ENCODE data around the gene GNPNAT1. TPM values are rescaled to one million over a fixed set of nuclear protein-coding genes. Genes with fewer than 3 reads are reported as not detected.

GNPNAT1 gene
- total and polyA plus RNA-seq, 2 of the 8 experiments (the other 6 are each of a cell fraction or from before 2014, with no cell fraction given), result 25.5 to 54.1 TPM

- 0 out of 2 replicates have a peak, but pooled peaks cover 2% of the 10 kb centered on the region for H3K23me2 ChIP-seq (ENCODE audit: low read depth, low read length)
- H2BK5ac ChIP-seq (ENCODE audit: low read depth, low read length), result no peak overlapping the region
- H4K8ac ChIP-seq (ENCODE audit: extremely low read depth, insufficient read depth, low read length), result no peak overlapping the region
- no peak overlapping the region for H3K18ac ChIP-seq (ENCODE audit: extremely low read depth, low read length)
- H3K36me3 ChIP-seq (ENCODE audit: control insufficient read depth in 2 of 4, insufficient read depth in 4 of 4, low read length in 3 of 4), result no peaks in the 10 kb centered on the region
- no peak overlapping the region for H4K5ac ChIP-seq (ENCODE audit: insufficient read length, low read depth, low read length)
- peak; percentile 7 to 16; a peak in 1 of 4 replicates for TF ChIP-seq RAD21 (IDR thresholded peaks at IDR 0.05 in 1 of 2, conservative IDR thresholded peaks at IDR 0.05 in 1 of 2; ENCODE audit: low read depth in 2 of 2, low read length in 2 of 2)
- no peak for TF ChIP-seq PHF8 (conservative IDR thresholded peaks at IDR 0.05; ENCODE audit: low read depth, low read length)
- H3K14ac ChIP-seq (ENCODE audit: insufficient read length), result no peak overlapping the region
- no peaks in the 10 kb centered on the region for H3K9me3 ChIP-seq (ENCODE audit: insufficient read depth in 2 of 2, low read depth in 1 of 2, low read length in 1 of 2)
- no peak overlapping the region for H3K56ac ChIP-seq (replicated peaks; ENCODE audit: insufficient read length, low read depth, low read length)
- no peak overlapping the region for H3K23ac ChIP-seq (ENCODE audit: insufficient read length)
- no peak overlapping the region for H2BK12ac ChIP-seq (ENCODE audit: low read depth, low read length)
- H3K4ac ChIP-seq (replicated peaks; ENCODE audit: insufficient read length, low read depth, low read length), result no peak overlapping the region
- H3K79me1 ChIP-seq (ENCODE audit: low read depth, low read length), result no peaks in the 10 kb centered on the region
- POLR2A ChIA-PET (ENCODE audit: partially characterized antibody), result no interaction called here
- H2BK120ac ChIP-seq (replicated peaks; ENCODE audit: low read depth, low read length), result no peak overlapping the region
- H2BK15ac ChIP-seq (ENCODE audit: low read length), result no peak overlapping the region
- DNase-seq (ENCODE audit: low read depth in 1 of 2, low spot score in 2 of 2), result no peak
- H2AFZ ChIP-seq (ENCODE audit: low read length), result no peak overlapping the region
- H3K27ac ChIP-seq (ENCODE audit: low read depth, low read length), result no peak overlapping the region
- no peaks in the 10 kb centered on the region for H3K27me3 ChIP-seq (replicated peaks in 1 of 4; ENCODE audit: control insufficient read depth in 3 of 4, extremely low read depth in 1 of 4, insufficient read depth in 3 of 4, low read length in 3 of 4)
- H4K20me1 ChIP-seq (replicated peaks in 1 of 2; ENCODE audit: control insufficient read depth in 1 of 2, insufficient read depth in 2 of 2, low read length in 2 of 2), result no peaks in the 10 kb centered on the region
- no peak overlapping the region for H3K4me3 ChIP-seq (ENCODE audit: extremely low read depth in 1 of 4, insufficient read depth in 2 of 4, low read depth in 3 of 4, low read length in 4 of 4)
- CTCF ChIA-PET (ENCODE audit: partially characterized antibody), result interaction anchor here (1.0 kb wide), 1 partner anchor 24 kb away, joined by 3 read pairs; no protein-coding TSS in a partner anchor
- H2AK5ac ChIP-seq (ENCODE audit: low read depth, low read length), result no peak overlapping the region
- no peaks in the 10 kb centered on the region for H3K79me2 ChIP-seq (ENCODE audit: control insufficient read depth in 1 of 2, insufficient read depth in 2 of 2, low read length in 2 of 2)
- WGBS, 2 experiments (ENCODE audit: extremely low coverage in 1 of 2, insufficient coverage in 1 of 2, insufficient read length in 1 of 2, insufficient replicate concordance in 2 of 2, low coverage in 1 of 2, low lambda C conversion rate in 2 of 2, missing lambda C conversion rate in 1 of 2), result 92% methylated on average over 15 of the region's 15 CpGs; no CpG with 5 or more reads in 1 of the 2 experiments
- no peak overlapping the region for H3K9ac ChIP-seq (replicated peaks in 1 of 4; ENCODE audit: extremely low read depth in 1 of 4, low read depth in 3 of 4, low read length in 3 of 4)
- H4K91ac ChIP-seq (replicated peaks; ENCODE audit: insufficient read length, low read length), result no peak overlapping the region
- H3K4me2 ChIP-seq (ENCODE audit: insufficient read depth in 1 of 2, low read depth in 2 of 2, low read length in 2 of 2), result no peak overlapping the region
- no peaks in the 10 kb centered on the region for H3K4me1 ChIP-seq (replicated peaks in 1 of 4; ENCODE audit: control insufficient read depth in 3 of 4, insufficient read depth in 4 of 4, low read length in 3 of 4)
- FAIRE-seq, result no peak
- no peak overlapping the region for H2BK20ac ChIP-seq (ENCODE audit: low read length)
Measured at GRCh38 chr14:52798826-52799225, 7.4 kb upstream of the GNPNAT1 start.

All from H1 (cell line).